ENCODE measurements around the gene SPATA22.
"Not testable (repeated sequence)": the region's sequence is repeated elsewhere in the genome, so short reads cannot be mapped to it uniquely, and the experiment has no call there.

Gene SPATA22

DNA sequence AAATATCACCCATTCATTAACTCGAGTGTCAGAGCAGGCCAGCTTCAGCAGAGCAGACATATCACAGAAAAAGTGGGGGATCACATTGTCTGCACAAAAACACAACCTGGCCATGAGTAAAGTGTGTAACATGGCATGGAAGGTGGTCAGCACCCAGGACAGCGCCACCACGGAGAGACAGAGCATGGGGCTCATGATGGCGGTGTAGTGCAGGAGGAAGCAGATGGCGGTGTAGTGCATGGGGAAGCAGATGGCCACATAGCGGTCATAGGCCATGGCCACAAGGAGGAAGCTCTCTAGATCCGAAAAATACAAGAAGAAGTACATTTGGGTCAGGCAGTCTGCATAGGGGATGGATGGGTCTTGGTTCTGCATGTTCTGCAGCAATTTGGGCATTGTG is 38.4 kb downstream of the SPATA22 start:
- not testable (repeated sequence) for H3K4me1 Mint-ChIP-seq (ENCODE audit: low read depth); H3K4me3 Mint-ChIP-seq; H3K27ac Mint-ChIP-seq; H3K9me3 Mint-ChIP-seq; H3K36me3 Mint-ChIP-seq (ENCODE audit: low read depth)
- H3K27me3 Mint-ChIP-seq = peaks cover 32% of the 10 kb centered on the region

DNA sequence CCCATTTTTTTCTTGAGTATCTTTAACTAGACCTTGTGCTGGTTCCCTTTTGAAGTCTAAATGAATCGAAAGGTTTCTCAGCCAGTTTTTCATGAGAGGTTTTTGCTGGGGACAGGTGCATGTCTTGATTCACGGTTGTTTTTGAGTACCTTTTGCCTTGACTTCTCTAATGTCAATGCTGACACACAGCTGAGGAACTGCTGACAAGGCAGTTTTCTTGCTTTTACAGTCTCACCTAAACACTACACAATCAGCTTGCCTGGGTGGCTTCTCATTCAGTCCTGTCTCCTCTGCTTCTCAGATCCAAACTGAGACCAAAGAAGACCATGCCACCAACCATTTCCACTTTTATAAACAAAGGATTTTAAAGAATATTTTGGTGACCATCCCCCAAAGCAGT is 53.4 kb downstream of the SPATA22 start:
- peaks cover 14% of the 10 kb centered on the region for H3K27me3 Mint-ChIP-seq

DNA sequence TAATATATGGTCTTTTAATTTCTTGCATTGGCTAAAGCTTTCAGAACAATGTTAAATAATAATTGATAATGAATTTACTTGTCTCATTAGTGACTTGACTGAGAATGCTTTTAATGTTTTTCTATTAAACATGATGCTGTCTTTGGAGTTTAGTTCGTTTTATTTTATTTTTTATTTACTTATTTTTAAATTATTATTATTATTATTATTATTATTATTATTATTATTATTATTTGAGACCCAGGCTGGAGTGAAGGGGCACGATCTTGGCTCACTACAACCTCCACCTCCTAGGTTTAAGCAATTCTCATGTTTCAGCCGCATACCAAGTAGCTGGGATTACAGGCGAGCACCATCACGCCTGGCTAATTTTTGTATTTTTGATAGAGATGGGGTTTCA is 56.0 kb downstream of the SPATA22 start:
- H3K27me3 Mint-ChIP-seq = peaks cover 29% of the 10 kb centered on the region
- H3K9me3 Mint-ChIP-seq = no peaks in the 10 kb centered on the region
- H3K4me1 Mint-ChIP-seq (ENCODE audit: low read depth) = no peaks in the 10 kb centered on the region
- no peak overlapping the region for H3K27ac Mint-ChIP-seq
- no peaks in the 10 kb centered on the region for H3K36me3 Mint-ChIP-seq (ENCODE audit: low read depth)
- H3K4me3 Mint-ChIP-seq = no peak overlapping the region

More for the DNA sequence above, 53.4 kb downstream of the SPATA22 start:
- Mint-ChIP-seq H3K27ac (no peak overlapping the region), H3K9me3 (no peaks in the 10 kb centered on the region), H3K4me1 (ENCODE audit: low read depth) (no peaks in the 10 kb centered on the region), H3K4me3 (no peak overlapping the region), H3K36me3 (ENCODE audit: low read depth) (no peaks in the 10 kb centered on the region)

DNA sequence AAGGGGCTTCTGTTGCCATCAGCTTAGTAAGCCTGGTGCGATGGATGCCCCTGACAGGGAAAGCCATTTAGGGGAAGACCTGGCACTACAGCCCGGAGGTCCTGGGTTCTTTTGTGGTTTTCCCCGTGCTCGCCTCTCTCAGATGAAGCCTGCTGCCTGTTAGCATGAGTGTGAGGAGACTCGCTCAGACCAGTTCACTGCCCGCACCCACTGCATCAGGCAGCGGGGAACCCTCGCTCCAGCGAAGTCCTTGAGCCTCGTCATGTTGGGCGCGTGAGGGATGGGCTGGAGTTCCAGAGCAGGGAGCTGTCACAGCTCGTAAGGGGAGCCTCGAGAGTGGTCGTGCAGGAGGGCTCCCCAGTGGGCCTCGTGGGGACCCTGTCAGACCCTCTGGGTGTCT is 59.4 kb downstream of the SPATA22 start:
- H3K27ac Mint-ChIP-seq; H3K4me3 Mint-ChIP-seq; H3K4me1 Mint-ChIP-seq (ENCODE audit: low read depth); H3K36me3 Mint-ChIP-seq (ENCODE audit: low read depth): not testable (repeated sequence)
- Mint-ChIP-seq H3K27me3 (peaks cover 51% of the 10 kb centered on the region), H3K9me3 (peaks cover 14% of the 10 kb centered on the region)

DNA sequence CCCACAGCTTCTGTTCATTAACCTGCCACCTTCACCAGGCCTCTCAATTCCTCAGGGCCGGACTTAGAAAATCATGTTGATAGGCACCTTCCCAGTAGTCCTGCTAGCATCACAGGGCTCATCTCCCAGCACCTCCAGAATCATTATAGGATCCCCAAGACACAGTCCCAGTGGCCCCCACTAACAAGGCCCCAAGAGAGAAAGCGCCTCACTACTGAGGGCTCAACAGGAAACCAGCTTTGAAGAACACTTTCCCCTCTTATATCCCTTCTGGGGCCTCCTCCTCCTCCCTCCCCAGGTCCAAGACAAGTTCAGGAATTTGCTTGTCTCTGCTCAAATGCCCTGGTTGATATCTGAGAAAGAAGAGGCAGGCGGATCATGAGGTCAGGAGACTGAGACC is 60.5 kb downstream of the SPATA22 start, which contains the start of gene OR3A3:
TSS of gene OR3A3 (plus strand) at position 301 of the 400 bp plus-strand sequence.
- Mint-ChIP-seq H3K36me3 (ENCODE audit: low read depth) (no peaks in the 10 kb centered on the region), H3K4me1 (ENCODE audit: low read depth) (no peaks in the 10 kb centered on the region), H3K9me3 (peaks cover 24% of the 10 kb centered on the region), H3K4me3 (no peak within 1 kb of the TSS), H3K27ac (no peak within 1 kb of the TSS), H3K27me3 (peaks cover 47% of the 10 kb centered on the region)

DNA sequence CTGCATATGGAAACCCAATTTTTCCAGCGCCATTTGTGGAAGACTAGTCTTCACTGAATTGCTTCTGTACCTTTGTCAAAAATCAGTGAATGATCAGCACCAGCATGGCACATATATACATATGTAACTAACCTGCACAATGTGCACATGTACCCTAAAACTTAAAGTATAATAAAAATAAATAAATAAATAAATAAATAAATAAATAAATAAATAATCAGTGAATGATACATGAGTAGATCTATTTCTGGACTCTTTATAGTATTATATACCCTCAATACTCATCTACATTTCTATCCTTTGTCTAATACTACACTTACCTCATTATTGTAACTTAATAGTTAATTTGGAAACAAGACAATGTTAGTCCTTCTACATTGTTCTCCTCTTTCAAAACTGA is 67.8 kb downstream of the SPATA22 start:
- peaks cover 16% of the 10 kb centered on the region for H3K27me3 Mint-ChIP-seq
- peaks cover 25% of the 10 kb centered on the region for H3K9me3 Mint-ChIP-seq
- H3K36me3 Mint-ChIP-seq (ENCODE audit: low read depth); H3K27ac Mint-ChIP-seq; H3K4me3 Mint-ChIP-seq; H3K4me1 Mint-ChIP-seq (ENCODE audit: low read depth): not testable (repeated sequence)

DNA sequence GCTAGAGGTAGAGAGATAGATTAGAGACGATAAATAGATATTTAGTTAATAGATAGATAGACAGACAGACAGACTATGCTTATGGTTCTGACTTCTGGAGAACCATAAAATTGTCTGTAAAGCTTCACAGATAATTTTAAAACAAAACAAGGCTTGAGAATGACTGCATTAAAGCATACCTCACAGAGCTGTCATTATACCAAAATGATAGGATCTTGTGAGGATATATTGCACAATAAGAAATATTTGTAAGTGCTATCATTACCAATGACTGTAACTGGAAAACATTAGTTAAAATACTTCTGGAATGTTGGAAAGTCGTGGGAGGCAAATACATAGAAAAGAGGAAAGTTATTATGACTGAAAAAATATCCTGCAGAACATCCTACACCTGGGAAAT is 69.8 kb downstream of the SPATA22 start:
- H3K9me3 Mint-ChIP-seq = peaks cover 12% of the 10 kb centered on the region
- H3K4me1 Mint-ChIP-seq (ENCODE audit: low read depth) = no peaks in the 10 kb centered on the region
- H3K4me3 Mint-ChIP-seq = no peak overlapping the region
- no peaks in the 10 kb centered on the region for H3K36me3 Mint-ChIP-seq (ENCODE audit: low read depth)
- no peak overlapping the region for H3K27ac Mint-ChIP-seq
- H3K27me3 Mint-ChIP-seq = no peaks in the 10 kb centered on the region

DNA sequence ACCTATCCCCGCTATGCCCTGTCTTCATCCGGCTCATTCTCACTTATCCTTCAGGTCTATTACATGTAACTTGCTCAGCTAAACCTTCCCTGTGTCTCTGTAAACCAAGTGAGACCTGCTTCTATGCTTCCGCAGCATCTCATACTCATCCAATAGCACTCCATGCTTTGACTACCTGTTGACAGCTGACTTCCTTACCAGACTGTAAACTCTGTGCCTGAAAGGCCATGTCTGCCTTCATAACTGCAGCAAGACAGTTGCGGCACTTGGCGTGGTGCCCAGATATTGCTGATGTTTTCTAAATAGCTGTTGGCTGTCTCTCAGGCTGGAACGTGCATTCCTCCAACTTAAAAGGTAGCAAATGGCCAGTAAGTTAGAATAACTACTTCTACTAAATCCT is 71.6 kb downstream of the SPATA22 start:
- no peak overlapping the region for H3K4me3 Mint-ChIP-seq
- no peak overlapping the region for H3K27ac Mint-ChIP-seq
- peaks cover 4% of the 10 kb centered on the region for H3K9me3 Mint-ChIP-seq
- peaks cover 4% of the 10 kb centered on the region for H3K27me3 Mint-ChIP-seq
- H3K36me3 Mint-ChIP-seq (ENCODE audit: low read depth) = no peaks in the 10 kb centered on the region
- H3K4me1 Mint-ChIP-seq (ENCODE audit: low read depth) = no peaks in the 10 kb centered on the region

DNA sequence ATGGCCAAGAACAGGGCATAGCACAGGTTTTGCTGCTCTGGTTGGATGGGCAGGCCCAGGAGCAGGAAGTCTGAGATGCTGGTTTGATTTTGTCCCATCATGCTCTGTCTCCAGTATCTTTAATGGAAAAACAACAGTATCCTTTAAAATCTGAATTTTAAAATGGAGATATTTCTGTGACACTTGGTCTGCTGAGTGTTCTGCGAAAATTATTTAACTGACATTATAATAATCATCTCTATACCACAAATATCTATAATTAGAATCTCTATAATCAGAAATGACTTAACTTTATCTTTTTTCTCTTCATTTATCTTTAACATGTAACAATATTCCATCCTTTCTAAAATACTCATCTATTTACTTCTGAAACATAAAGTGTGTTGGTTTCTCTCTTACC is 73.3 kb downstream of the SPATA22 start, which contains the start of gene OR1E1:
TSS of gene OR1E1 (minus strand) at position 101 of the 400 bp plus-strand sequence. CDS start at position 101, 0 bp downstream.
- peaks cover 10% of the 10 kb centered on the region for H3K27me3 Mint-ChIP-seq
- H3K4me1 Mint-ChIP-seq (ENCODE audit: low read depth) = no peaks in the 10 kb centered on the region
- peaks cover 4% of the 10 kb centered on the region for H3K9me3 Mint-ChIP-seq
- H3K4me3 Mint-ChIP-seq = no peak within 1 kb of the TSS
- H3K27ac Mint-ChIP-seq = no peak within 1 kb of the TSS
- no peaks in the 10 kb centered on the region for H3K36me3 Mint-ChIP-seq (ENCODE audit: low read depth)

DNA sequence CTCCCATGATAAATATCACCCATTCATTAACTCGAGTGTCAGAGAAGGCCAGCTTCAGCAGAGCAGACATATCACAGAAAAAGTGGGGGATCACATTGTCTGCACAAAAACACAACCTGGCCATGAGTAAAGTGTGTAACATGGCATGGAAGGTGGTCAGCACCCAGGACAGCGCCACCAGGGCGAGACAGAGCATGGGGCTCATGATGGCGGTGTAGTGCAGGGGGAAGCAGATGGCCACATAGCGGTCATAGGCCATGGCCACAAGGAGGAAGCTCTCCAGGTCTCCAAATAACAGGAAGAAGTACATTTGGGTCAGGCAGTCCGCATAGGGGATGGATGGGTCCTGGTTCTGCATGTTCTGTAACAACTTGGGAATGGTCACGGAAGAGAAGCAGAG is 73.8 kb downstream of the SPATA22 start:
- H3K27me3 Mint-ChIP-seq = peaks cover 11% of the 10 kb centered on the region
- H3K27ac Mint-ChIP-seq; H3K4me3 Mint-ChIP-seq; H3K9me3 Mint-ChIP-seq; H3K4me1 Mint-ChIP-seq (ENCODE audit: low read depth); H3K36me3 Mint-ChIP-seq (ENCODE audit: low read depth): not testable (repeated sequence)

Measured in stimulated activated naive CD8-positive, alpha-beta T cell treated with anti-CD3 and anti-CD28 coated beads, Interleukin-15, Interleukin-2, amounts not matched to agents 100 ng/mL and 50 ng/mL, for 24 hours (primary cell).